Measurements from ENCODE around the gene SSR4.

SSR4 gene

GRCh38 chrX:153797415-153798015 is 3.0 kb downstream of the SSR4 start:
- TF ChIP-seq, protein P1, sequence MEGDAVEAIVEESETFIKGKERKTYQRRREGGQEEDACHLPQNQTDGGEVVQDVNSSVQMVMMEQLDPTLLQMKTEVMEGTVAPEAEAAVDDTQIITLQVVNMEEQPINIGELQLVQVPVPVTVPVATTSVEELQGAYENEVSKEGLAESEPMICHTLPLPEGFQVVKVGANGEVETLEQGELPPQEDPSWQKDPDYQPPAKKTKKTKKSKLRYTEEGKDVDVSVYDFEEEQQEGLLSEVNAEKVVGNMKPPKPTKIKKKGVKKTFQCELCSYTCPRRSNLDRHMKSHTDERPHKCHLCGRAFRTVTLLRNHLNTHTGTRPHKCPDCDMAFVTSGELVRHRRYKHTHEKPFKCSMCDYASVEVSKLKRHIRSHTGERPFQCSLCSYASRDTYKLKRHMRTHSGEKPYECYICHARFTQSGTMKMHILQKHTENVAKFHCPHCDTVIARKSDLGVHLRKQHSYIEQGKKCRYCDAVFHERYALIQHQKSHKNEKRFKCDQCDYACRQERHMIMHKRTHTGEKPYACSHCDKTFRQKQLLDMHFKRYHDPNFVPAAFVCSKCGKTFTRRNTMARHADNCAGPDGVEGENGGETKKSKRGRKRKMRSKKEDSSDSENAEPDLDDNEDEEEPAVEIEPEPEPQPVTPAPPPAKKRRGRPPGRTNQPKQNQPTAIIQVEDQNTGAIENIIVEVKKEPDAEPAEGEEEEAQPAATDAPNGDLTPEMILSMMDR (IDR thresholded peaks at IDR 0.05; ENCODE audit: low read depth, low read length): no peak
- DNase-seq (ENCODE audit: extremely low read depth, low read depth): no peak

DNA sequence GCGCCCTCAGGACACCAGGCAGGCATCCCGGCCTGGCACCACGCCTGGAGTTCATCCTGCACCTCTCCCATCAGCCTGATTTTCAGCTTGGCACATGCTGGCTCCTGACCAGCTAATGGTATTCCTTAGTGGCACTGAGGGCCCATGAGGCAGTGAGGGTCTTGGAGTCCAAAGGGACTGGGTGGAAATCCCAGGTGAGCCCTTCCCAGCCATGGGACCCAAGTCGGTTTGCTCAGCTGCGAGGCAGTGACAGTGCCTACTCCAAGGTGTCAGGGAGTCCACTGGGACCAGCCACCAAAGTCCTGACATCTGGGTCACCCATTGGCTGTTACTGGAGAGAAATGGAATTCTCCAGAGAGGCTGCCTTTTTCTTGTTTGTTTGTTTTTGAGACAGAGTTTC is 4.9 kb downstream of the SSR4 start:
- DNase-seq (ENCODE audit: extremely low read depth, low read depth): no peak

GRCh38 chrX:153800177-153800722 is 5.8 kb downstream of the SSR4 start:
- DNase-seq (ENCODE audit: extremely low read depth, low read depth): no peak
- TF ChIP-seq, protein P1 (IDR thresholded peaks at IDR 0.05; ENCODE audit: low read depth, low read length): no peak

More for the DNA sequence above, 4.9 kb downstream of the SSR4 start:
- TF ChIP-seq, protein P1 (IDR thresholded peaks at IDR 0.05; ENCODE audit: low read depth, low read length): no peak

- no peak for DNase-seq (ENCODE audit: extremely low read depth, low read depth)
- TF ChIP-seq, protein P1 (IDR thresholded peaks at IDR 0.05; ENCODE audit: low read depth, low read length): no peak
These were observed 6.3 kb downstream of the SSR4 start for GRCh38 chrX:153800746-153801145.

DNA sequence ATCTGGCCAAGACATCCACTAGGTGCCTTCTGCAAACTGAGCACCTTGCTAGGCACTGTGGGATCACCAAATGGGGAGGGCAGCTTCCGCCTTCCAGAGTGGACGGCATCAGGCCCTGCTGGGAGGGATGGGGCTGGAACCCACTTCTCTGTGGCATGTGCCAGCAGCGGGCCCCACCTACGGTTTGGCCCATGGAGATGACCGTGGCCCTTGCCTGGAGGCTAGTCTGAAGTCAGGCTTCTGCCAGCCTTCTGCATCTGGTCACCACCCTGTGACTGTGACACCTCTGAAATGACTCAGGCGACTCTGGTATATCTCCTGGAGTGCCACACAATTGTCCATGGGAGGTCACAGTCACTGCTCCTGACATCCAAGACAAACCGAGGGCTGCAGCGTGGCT is 7.2 kb downstream of the SSR4 start:
- DNase-seq (ENCODE audit: extremely low read depth, low read depth): no peak
- TF ChIP-seq, protein P1 (IDR thresholded peaks at IDR 0.05; ENCODE audit: low read depth, low read length): no peak

DNA sequence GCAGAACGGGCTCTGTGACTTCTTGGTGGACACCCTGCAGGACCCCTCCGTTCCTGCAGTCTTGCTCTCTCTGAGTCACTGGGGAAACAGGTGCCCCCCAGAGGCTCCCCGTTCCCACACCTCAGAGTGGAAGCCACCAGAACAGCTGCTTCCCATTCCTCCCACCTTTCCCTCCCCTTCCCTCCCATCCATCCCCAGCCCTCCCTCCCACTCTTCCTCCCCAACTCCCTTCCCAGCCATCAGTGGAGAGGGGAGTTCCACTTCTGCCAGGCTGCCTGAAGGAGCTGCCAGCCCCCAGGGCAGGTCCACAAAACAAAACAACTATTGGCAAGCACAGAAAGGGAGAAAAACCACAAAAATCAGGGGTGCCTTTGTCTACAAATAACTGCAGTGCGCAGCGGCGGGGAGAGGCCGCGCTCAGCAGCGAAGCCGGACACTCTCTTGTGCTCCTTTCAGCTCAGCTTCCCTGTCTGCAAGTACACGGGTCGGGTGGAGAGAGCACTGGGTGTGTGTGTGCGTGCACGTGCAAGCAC is 8.1 kb downstream of the SSR4 start:
- TF ChIP-seq, protein P1 (IDR thresholded peaks at IDR 0.05; ENCODE audit: low read depth, low read length): no peak

DNA sequence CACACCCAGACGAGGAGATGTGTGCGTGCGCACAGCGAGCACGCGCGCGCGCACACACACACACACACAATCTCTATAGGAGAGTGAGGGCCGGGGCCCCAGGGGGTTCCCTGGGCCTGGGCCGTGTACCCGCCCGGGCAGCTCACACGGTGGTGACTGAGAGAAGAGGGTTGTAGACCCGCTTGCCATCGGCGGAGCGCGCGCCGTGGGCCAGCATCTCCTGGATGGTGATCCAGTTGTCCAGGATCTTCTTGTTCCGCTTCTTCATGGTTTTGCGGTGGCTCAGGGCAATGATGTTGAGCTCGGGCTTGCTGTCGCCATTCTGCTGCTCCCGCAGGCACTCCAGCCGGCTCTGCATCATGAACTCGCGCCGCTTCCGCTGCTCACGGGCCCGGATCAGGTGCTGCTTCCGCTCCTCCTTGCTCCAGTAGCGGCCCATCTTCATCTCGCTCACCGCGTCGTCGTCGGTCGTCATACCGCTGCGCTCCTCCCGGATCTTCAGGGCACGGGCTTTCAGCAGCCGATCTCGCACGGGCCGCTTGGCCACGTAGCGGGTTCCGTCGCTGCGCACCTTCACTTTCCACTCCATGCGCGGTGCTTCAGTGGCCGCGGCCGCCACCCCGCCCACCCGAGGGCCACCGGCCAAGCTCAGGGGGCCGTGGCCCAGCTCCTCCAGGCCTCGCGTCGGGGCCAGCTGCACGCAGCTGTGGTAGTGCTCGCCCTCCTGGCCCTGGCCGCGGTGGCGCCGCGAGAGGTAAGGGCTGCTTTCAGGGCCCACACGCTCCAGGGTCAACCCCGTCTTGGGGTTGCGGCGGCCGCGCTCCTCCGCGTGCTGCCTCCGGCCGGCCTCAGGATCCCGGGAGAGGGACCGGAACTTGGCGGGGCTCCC is 9.0 kb downstream of the SSR4 start:
- no peak for DNase-seq (ENCODE audit: extremely low read depth, low read depth)
- TF ChIP-seq, protein P1 (IDR thresholded peaks at IDR 0.05; ENCODE audit: low read depth, low read length): no peak

More for the DNA sequence above, 8.1 kb downstream of the SSR4 start:
- no peak for DNase-seq (ENCODE audit: extremely low read depth, low read depth)

Measured in AG09319 (cell line).